ENCODE measurements around the gene EID3. TPM values are rescaled to one million over a fixed set of nuclear protein-coding genes. Genes with fewer than 3 reads are reported as not detected.

EID3 gene
- total RNA-seq, 1 experiment from 2014 or later: 3.2 TPM

GRCh38 chr12:104280111-104280510 is 23.4 kb upstream of the EID3 start:
- BruUV-seq (replicated peaks): no TSS peak
- no peak overlapping the region for H3K27ac Mint-ChIP-seq (ENCODE audit: unreplicated experiment)
- intact Hi-C loops (cut with micrococcal nuclease; ENCODE audit: unreplicated experiment): no loop called here
- H3K27me3 ChIP-seq (replicated peaks; ENCODE audit: control insufficient read depth, insufficient read depth, low read length): no peaks in the 10 kb centered on the region
- no peak for TF ChIP-seq CTCF (IDR thresholded peaks at IDR 0.05; ENCODE audit: insufficient read depth in 1 of 2, low read depth in 1 of 2, low read length in 1 of 2, severe bottlenecking in 1 of 2, unreplicated experiment in 1 of 2)
- no peak overlapping the region for H3K4me3 ChIP-seq (ENCODE audit: low read depth, low read length)
- no peaks in the 10 kb centered on the region for H3K36me3 ChIP-seq (ENCODE audit: control insufficient read depth, insufficient read depth, low read length)
- H3K36me3 Mint-ChIP-seq (ENCODE audit: insufficient read depth, unreplicated experiment): no peaks in the 10 kb centered on the region
- POLR2A ChIA-PET: no interaction called here
- H3K27me3 Mint-ChIP-seq (ENCODE audit: insufficient read depth, unreplicated experiment): no peaks in the 10 kb centered on the region
- no peaks in the 10 kb centered on the region for H3K9me3 Mint-ChIP-seq (ENCODE audit: unreplicated experiment)
- DNase-seq: no peak
- no peak overlapping the region for H3K4me3 Mint-ChIP-seq (ENCODE audit: unreplicated experiment)
- CTCF ChIA-PET: no interaction called here
- H3K9me3 ChIP-seq: no peaks in the 10 kb centered on the region
- H3K4me1 ChIP-seq: peaks cover 3% of the 10 kb centered on the region
- peaks cover 5% of the 10 kb centered on the region for H3K4me1 Mint-ChIP-seq (ENCODE audit: low read depth, unreplicated experiment)

GRCh38 chr12:104280717-104281458 is 22.7 kb upstream of the EID3 start:
- no peak for TF ChIP-seq CTCF (IDR thresholded peaks at IDR 0.05; ENCODE audit: insufficient read depth in 1 of 2, low read depth in 1 of 2, low read length in 1 of 2, severe bottlenecking in 1 of 2, unreplicated experiment in 1 of 2)
- Histone ChIP-seq H3K9me3 (no peaks in the 10 kb centered on the region), H3K4me3 (ENCODE audit: low read depth, low read length) (no peak overlapping the region), H3K36me3 (ENCODE audit: control insufficient read depth, insufficient read depth, low read length) (no peaks in the 10 kb centered on the region), H3K27me3 (replicated peaks; ENCODE audit: control insufficient read depth, insufficient read depth, low read length) (no peaks in the 10 kb centered on the region), H3K4me1 (peaks cover 10% of the 10 kb centered on the region)
- ChIA-PET CTCF (interaction anchor here (0.7 kb wide), 1 partner anchor 423 kb away, joined by 6 read pairs; no protein-coding TSS in a partner anchor), POLR2A (interaction anchor here (0.6 kb wide), 1 partner anchor 12 kb away, joined by 3 read pairs; no protein-coding TSS in a partner anchor)
- no peak for DNase-seq
- Mint-ChIP-seq H3K27me3 (ENCODE audit: insufficient read depth, unreplicated experiment) (no peaks in the 10 kb centered on the region), H3K4me3 (ENCODE audit: unreplicated experiment) (no peak overlapping the region), H3K9me3 (ENCODE audit: unreplicated experiment) (no peaks in the 10 kb centered on the region), H3K27ac (ENCODE audit: unreplicated experiment) (no peak overlapping the region), H3K4me1 (ENCODE audit: low read depth, unreplicated experiment) (peaks cover 10% of the 10 kb centered on the region), H3K36me3 (ENCODE audit: insufficient read depth, unreplicated experiment) (no peaks in the 10 kb centered on the region)
- intact Hi-C loops (cut with micrococcal nuclease; ENCODE audit: unreplicated experiment): no loop called here
- BruUV-seq (replicated peaks): no TSS peak

- no peak for TF ChIP-seq CTCF (IDR thresholded peaks at IDR 0.05; ENCODE audit: insufficient read depth in 1 of 2, low read depth in 1 of 2, low read length in 1 of 2, severe bottlenecking in 1 of 2, unreplicated experiment in 1 of 2)
- ChIA-PET POLR2A (no interaction called here), CTCF (no interaction called here)
- intact Hi-C loops (cut with micrococcal nuclease; ENCODE audit: unreplicated experiment): no loop called here
- Histone ChIP-seq H3K9me3 (no peaks in the 10 kb centered on the region), H3K27me3 (replicated peaks; ENCODE audit: control insufficient read depth, insufficient read depth, low read length) (no peaks in the 10 kb centered on the region), H3K36me3 (ENCODE audit: control insufficient read depth, insufficient read depth, low read length) (no peaks in the 10 kb centered on the region), H3K4me1 (peaks cover 14% of the 10 kb centered on the region), H3K4me3 (ENCODE audit: low read depth, low read length) (no peak overlapping the region)
- no TSS peak for BruUV-seq (replicated peaks)
- Mint-ChIP-seq H3K27me3 (ENCODE audit: insufficient read depth, unreplicated experiment) (no peaks in the 10 kb centered on the region), H3K4me3 (ENCODE audit: unreplicated experiment) (no peak overlapping the region), H3K27ac (ENCODE audit: unreplicated experiment) (no peak overlapping the region), H3K36me3 (ENCODE audit: insufficient read depth, unreplicated experiment) (peaks cover 2% of the 10 kb centered on the region), H3K4me1 (ENCODE audit: low read depth, unreplicated experiment) (peaks cover 16% of the 10 kb centered on the region), H3K9me3 (ENCODE audit: unreplicated experiment) (no peaks in the 10 kb centered on the region)
- DNase-seq: no peak
Observed at GRCh38 chr12:104281636-104282035, 21.9 kb upstream of the EID3 start.

All from Caco-2 (cell line).